HG02763 (cell line): ENCODE data around the gene RRP1B.
A peak's percentile ranks its signal among the peaks of the same experiment; 100 is the strongest.

Experiments used
- ATAC-seq: cut with Tn5 transposase; IDR thresholded peaks from one replicate; pipeline ENCODE4 v1.9.1; 2021; ENCODE audit warnings: mild to moderate bottlenecking, moderate library complexity; ENCODE audit not compliant: unreplicated experiment

RRP1B gene

GRCh38 chr21:43721939-43722338, 62.6 kb downstream of the RRP1B start:
- ATAC-seq: no peak

GRCh38 chr21:43723648-43724047, 64.3 kb downstream of the RRP1B start:
- no peak for ATAC-seq

GRCh38 chr21:43726686-43727518, 67.5 kb downstream of the RRP1B start:
- ATAC-seq: no peak

- ATAC-seq: no peak
Measured at GRCh38 chr21:43727519-43728153, 68.3 kb downstream of the RRP1B start.

GRCh38 chr21:43728154-43728466, 68.8 kb downstream of the RRP1B start:
- ATAC-seq: no peak

- ATAC-seq: peak; percentile 66
Measured at GRCh38 chr21:43728467-43729390, 69.4 kb downstream of the RRP1B start.

- ATAC-seq: no peak
Measured at GRCh38 chr21:43731476-43731875, 72.1 kb downstream of the RRP1B start.

- ATAC-seq: no peak
Measured at GRCh38 chr21:43731891-43732711, 72.7 kb downstream of the RRP1B start.

- ATAC-seq: no peak
Measured at GRCh38 chr21:43733060-43733459, 73.7 kb downstream of the RRP1B start.

- no peak for ATAC-seq
Measured at GRCh38 chr21:43733529-43734071, 74.2 kb downstream of the RRP1B start.

GRCh38 chr21:43734131-43734927, 75.0 kb downstream of the RRP1B start:
- no peak for ATAC-seq

GRCh38 chr21:43734928-43735229, 75.5 kb downstream of the RRP1B start:
- no peak for ATAC-seq

GRCh38 chr21:43735236-43736091, 76.1 kb downstream of the RRP1B start:
- ATAC-seq: no peak

GRCh38 chr21:43736224-43736883, 77.0 kb downstream of the RRP1B start:
- no peak for ATAC-seq

- ATAC-seq: no peak
Measured at GRCh38 chr21:43737158-43737950, 78.0 kb downstream of the RRP1B start.

GRCh38 chr21:43739621-43740435, 80.5 kb downstream of the RRP1B start:
- ATAC-seq: no peak
